Fibroblast of lung (primary cell): ENCODE data around the gene PLPP1. TPM values are rescaled to one million over a fixed set of nuclear protein-coding genes. Genes with fewer than 3 reads are reported as not detected.
A peak's percentile ranks its signal among the peaks of the same experiment; 100 is the strongest.

ENCODE experiments used
- DNase-seq, 2 donors: peaks; one replicate each; pipeline versions ENCODE4 v3.0.0 to v3.0.0-alpha.2; 2010; ENCODE audit warnings: low read depth in 2 of 2
- H2AFZ ChIP-seq: 2 replicates; pipeline ENCODE4 v1.5.1; 2012; ENCODE audit warnings: low read length, control low read depth, inconsistent platforms
- H3K27ac ChIP-seq: 2 replicates; pipeline ENCODE4 v1.5.1; 2011; ENCODE audit warnings: low read length, control low read depth; ENCODE audit not compliant: insufficient read depth
- H3K27me3 ChIP-seq: 2 replicates; pipeline ENCODE4 v1.5.1; 2011; ENCODE audit warnings: mild to moderate bottlenecking, low read length; ENCODE audit not compliant: control insufficient read depth, insufficient read depth
- H3K36me3 ChIP-seq: 2 replicates; pipeline ENCODE4 v1.5.1; 2011; ENCODE audit warnings: low read length; ENCODE audit not compliant: control insufficient read depth, insufficient read depth
- H3K4me1 ChIP-seq: 2 replicates; pipeline ENCODE4 v1.5.1; 2011; ENCODE audit warnings: low read length; ENCODE audit not compliant: control insufficient read depth, insufficient read depth; ENCODE audit errors: extremely low read depth
- H3K4me2 ChIP-seq: 2 replicates; pipeline ENCODE4 v1.5.1; 2011; ENCODE audit warnings: low read length, control low read depth; ENCODE audit not compliant: insufficient read depth; ENCODE audit errors: extremely low read depth
- H3K4me3 ChIP-seq, 4 experiments: fragments of 200-600 bp in 1 of 4; sonication (generic) in 1 of 4; replicated peaks in 1 of 4; 2 replicates each; pipeline ENCODE4 v1.5.1; 2011 to 2016; ENCODE audit warnings: low read length in 4 of 4, low read depth in 3 of 4, mild to moderate bottlenecking in 3 of 4, control low read depth in 2 of 4, inconsistent platforms in 1 of 4, mixed read lengths in 1 of 4; ENCODE audit not compliant: insufficient read depth in 1 of 4; ENCODE audit errors: control extremely low read depth in 1 of 4
- H3K79me2 ChIP-seq: 2 replicates; pipeline ENCODE4 v1.5.1; 2012; ENCODE audit warnings: mild to moderate bottlenecking, low read length, inconsistent platforms; ENCODE audit not compliant: control insufficient read depth, insufficient read depth
- H3K9ac ChIP-seq: 2 replicates; pipeline ENCODE4 v1.5.1; 2011; ENCODE audit warnings: mild to moderate bottlenecking, low read length, control low read depth; ENCODE audit not compliant: insufficient read depth
- H3K9me3 ChIP-seq: 2 replicates; pipeline ENCODE4 v1.5.1; 2012; ENCODE audit warnings: low read depth, low read length; ENCODE audit not compliant: control insufficient read depth, insufficient read depth
- H4K20me1 ChIP-seq: 2 replicates; pipeline ENCODE4 v1.5.1; 2011; ENCODE audit warnings: low read length; ENCODE audit not compliant: control insufficient read depth, insufficient read depth; ENCODE audit errors: extremely low read depth
- CTCF ChIP-seq, 2 donors: IDR thresholded peaks in 1 of 2; conservative IDR thresholded peaks in 1 of 2; 1 replicate in 1 of 2; 2 replicates in 1 of 2; pipeline ENCODE4 v1.5.1; 2011 to 2012; ENCODE audit warnings: low read length in 2 of 2, control low read depth in 1 of 2, inconsistent platforms in 1 of 2, low read depth in 1 of 2, mild to moderate bottlenecking in 1 of 2
- EZH2 ChIP-seq: IDR thresholded peaks from 2 replicates; pipeline ENCODE4 v1.5.1; 2012; ENCODE audit warnings: low read length, control low read depth, mild to moderate bottlenecking; ENCODE audit errors: missing control alignments
- polyA plus RNA-seq, 2 donors: library from polyadenylated mRNA; depleted of rRNA in 1 of 2; stranded (reverse) in 1 of 2; unstranded in 1 of 2; fragments of >200 nt; gene quantifications; 2 replicates each; pipeline ENCODE4 v1.2.1, GENCODE V29; 2011 to 2012; ENCODE audit warnings: missing spikeins in 1 of 2
- total RNA-seq: library from RNA; depleted of rRNA; stranded (reverse); fragments of >200 nt; gene quantifications from 2 replicates; pipeline ENCODE4 v1.2.1, GENCODE V29; 2014

PLPP1 gene
- total and polyA plus RNA-seq, 2 donors (not counting 1 experiment from before 2014, with no cell fraction given), result 73.5 to 76.8 TPM

DNA sequence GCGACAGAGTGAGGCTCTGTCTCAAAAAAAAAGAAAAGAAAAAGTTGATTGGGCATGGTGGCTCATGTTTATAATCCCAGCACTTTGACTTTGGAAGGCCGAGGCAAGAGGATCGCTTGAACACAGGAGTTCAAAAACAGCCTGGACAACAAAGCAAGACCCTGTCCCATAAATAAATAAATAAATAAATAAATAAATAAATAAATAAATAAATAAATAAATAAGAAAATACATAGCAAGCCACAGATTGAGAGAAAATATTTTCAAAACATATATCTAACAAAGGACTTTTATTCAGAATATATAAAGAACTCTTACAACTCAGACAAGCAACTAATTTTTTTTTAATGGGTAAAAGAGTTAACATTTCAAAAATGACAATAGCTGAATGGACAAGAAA, 71.2 kb downstream of the PLPP1 start:
- no peak overlapping the region for H3K9ac ChIP-seq
- H3K79me2 ChIP-seq, result no peaks in the 10 kb centered on the region
- no peak for DNase-seq
- no peak overlapping the region for H2AFZ ChIP-seq
- no peaks in the 10 kb centered on the region for H3K27me3 ChIP-seq
- no peak for TF ChIP-seq CTCF (conservative IDR thresholded peaks at IDR 0.05 in 1 of 2, IDR thresholded peaks at IDR 0.05 in 1 of 2; ENCODE audit: low read depth in 1 of 2, low read length in 2 of 2)
- TF ChIP-seq EZH2, result no peak
- no peaks in the 10 kb centered on the region for H3K4me1 ChIP-seq
- H3K4me3 ChIP-seq, result no peak overlapping the region
- H3K4me2 ChIP-seq, result no peak overlapping the region
- H3K27ac ChIP-seq, result no peak overlapping the region
- no peaks in the 10 kb centered on the region for H3K9me3 ChIP-seq
- peaks cover 2% of the 10 kb centered on the region for H3K36me3 ChIP-seq
- no peaks in the 10 kb centered on the region for H4K20me1 ChIP-seq

DNA sequence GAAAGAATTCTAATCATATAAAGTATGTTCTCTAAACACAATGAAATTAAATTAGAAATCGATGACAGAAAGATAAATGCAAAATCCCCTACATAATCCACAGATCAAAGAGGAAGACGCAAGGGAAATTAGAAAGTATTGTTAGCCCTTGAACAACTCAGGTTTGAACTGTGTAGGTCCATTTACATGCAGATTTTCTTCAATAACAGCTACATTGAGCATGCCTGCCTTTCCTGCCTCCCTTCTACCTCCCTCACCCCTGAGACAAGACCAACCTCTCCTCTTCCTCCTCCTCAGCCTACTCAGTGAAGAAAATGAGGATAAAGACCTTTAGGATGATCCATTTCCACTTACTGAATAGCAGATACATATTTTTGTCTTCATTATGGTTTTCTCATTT, 75.2 kb downstream of the PLPP1 start:
- TF ChIP-seq CTCF (conservative IDR thresholded peaks at IDR 0.05 in 1 of 2, IDR thresholded peaks at IDR 0.05 in 1 of 2; ENCODE audit: low read depth in 1 of 2, low read length in 2 of 2) (no peak), EZH2 (no peak)

GRCh38 chr5:55456216-55456895, 78.4 kb downstream of the PLPP1 start:
- H3K27me3 ChIP-seq, result no peaks in the 10 kb centered on the region
- no peak overlapping the region for H3K4me3 ChIP-seq
- H3K9me3 ChIP-seq, result no peaks in the 10 kb centered on the region
- no peaks in the 10 kb centered on the region for H3K36me3 ChIP-seq
- H3K79me2 ChIP-seq, result no peaks in the 10 kb centered on the region
- H3K9ac ChIP-seq, result no peak overlapping the region
- peak; percentile 69 to 74 for DNase-seq
- H2AFZ ChIP-seq, result no peak overlapping the region
- H3K4me1 ChIP-seq, result no peaks in the 10 kb centered on the region
- TF ChIP-seq CTCF (conservative IDR thresholded peaks at IDR 0.05 in 1 of 2, IDR thresholded peaks at IDR 0.05 in 1 of 2; ENCODE audit: low read depth in 1 of 2, low read length in 2 of 2) (no peak), EZH2 (no peak)
- H3K27ac ChIP-seq, result no peak overlapping the region
- H3K4me2 ChIP-seq, result no peak overlapping the region
- H4K20me1 ChIP-seq, result no peaks in the 10 kb centered on the region

More for the DNA sequence above, 75.2 kb downstream of the PLPP1 start:
- no peaks in the 10 kb centered on the region for H3K4me1 ChIP-seq
- no peaks in the 10 kb centered on the region for H3K9me3 ChIP-seq
- no peaks in the 10 kb centered on the region for H4K20me1 ChIP-seq
- H3K36me3 ChIP-seq, result no peaks in the 10 kb centered on the region
- no peak overlapping the region for H3K9ac ChIP-seq
- no peak overlapping the region for H3K4me3 ChIP-seq
- H2AFZ ChIP-seq, result no peak overlapping the region
- H3K27me3 ChIP-seq, result no peaks in the 10 kb centered on the region
- H3K4me2 ChIP-seq, result no peak overlapping the region
- H3K27ac ChIP-seq, result no peak overlapping the region
- no peak for DNase-seq
- H3K79me2 ChIP-seq, result no peaks in the 10 kb centered on the region
